ENCODE measurements around the gene CDKAL1.

Gene CDKAL1

GRCh38 chr6:21173678-21174077 is 639.4 kb downstream of the CDKAL1 start:
- H3K4me2 ChIP-seq (ENCODE audit: low read length), result no peak overlapping the region
- H3K4me3 ChIP-seq (ENCODE audit: low read length), result no peak overlapping the region
- H3K27me3 ChIP-seq (ENCODE audit: low read depth, low read length), result no peaks in the 10 kb centered on the region
- H4K20me1 ChIP-seq (ENCODE audit: insufficient read depth, low read length), result no peaks in the 10 kb centered on the region
- H3K9ac ChIP-seq (ENCODE audit: low read length), result no peak overlapping the region
- TF ChIP-seq CTCF (IDR thresholded peaks at IDR 0.05; ENCODE audit: low read depth, low read length) (no peak), EZH2phosphoT487 (IDR thresholded peaks at IDR 0.05; ENCODE audit: low read depth) (no peak)
- no peaks in the 10 kb centered on the region for H3K36me3 ChIP-seq (replicated peaks; ENCODE audit: low read depth, low read length)
- H3K27ac ChIP-seq (ENCODE audit: low read length), result no peak overlapping the region
- peaks cover 4% of the 10 kb centered on the region; the same call in 1 of the 2 replicates for H3K4me1 ChIP-seq (ENCODE audit: low read length)
- H3K79me2 ChIP-seq (ENCODE audit: low read length), result no peaks in the 10 kb centered on the region
- no peak overlapping the region for H2AFZ ChIP-seq (ENCODE audit: low read depth, low read length)
- H3K9me3 ChIP-seq (ENCODE audit: insufficient read depth, low read length), result no peaks in the 10 kb centered on the region

- H3K9me3 ChIP-seq (ENCODE audit: insufficient read depth, low read length), result peaks cover 4% of the 10 kb centered on the region; the same call in 1 of the 2 replicates
- no peak for TF ChIP-seq EZH2phosphoT487 (IDR thresholded peaks at IDR 0.05; ENCODE audit: low read depth)
- TF ChIP-seq CTCF (IDR thresholded peaks at IDR 0.05; ENCODE audit: low read depth, low read length), result no peak
- H3K4me2 ChIP-seq (ENCODE audit: low read length), result no peak overlapping the region
- peaks cover 28% of the 10 kb centered on the region for H3K4me1 ChIP-seq (ENCODE audit: low read length)
- no peaks in the 10 kb centered on the region for H3K79me2 ChIP-seq (ENCODE audit: low read length)
- H3K27ac ChIP-seq (ENCODE audit: low read length), result no peak overlapping the region
- H4K20me1 ChIP-seq (ENCODE audit: insufficient read depth, low read length), result no peaks in the 10 kb centered on the region
- no peak overlapping the region for H3K9ac ChIP-seq (ENCODE audit: low read length)
- no peak overlapping the region for H2AFZ ChIP-seq (ENCODE audit: low read depth, low read length)
- H3K36me3 ChIP-seq (replicated peaks; ENCODE audit: low read depth, low read length), result peaks cover 5% of the 10 kb centered on the region
- no peak overlapping the region for H3K4me3 ChIP-seq (ENCODE audit: low read length)
- no peaks in the 10 kb centered on the region for H3K27me3 ChIP-seq (ENCODE audit: low read depth, low read length)
Observed at GRCh38 chr6:21176197-21176596, 641.9 kb downstream of the CDKAL1 start.

- Histone ChIP-seq H4K20me1 (ENCODE audit: insufficient read depth, low read length) (no peaks in the 10 kb centered on the region), H3K27me3 (ENCODE audit: low read depth, low read length) (no peaks in the 10 kb centered on the region), H2AFZ (ENCODE audit: low read depth, low read length) (no peak overlapping the region), H3K4me3 (ENCODE audit: low read length) (no peak overlapping the region), H3K4me2 (ENCODE audit: low read length) (peak overlapping the region; percentile 52), H3K9ac (ENCODE audit: low read length) (peak overlapping the region; percentile 45), H3K27ac (ENCODE audit: low read length) (peak overlapping the region; percentile 91), H3K36me3 (replicated peaks; ENCODE audit: low read depth, low read length) (peaks cover 7% of the 10 kb centered on the region), H3K79me2 (ENCODE audit: low read length) (no peaks in the 10 kb centered on the region), H3K9me3 (ENCODE audit: insufficient read depth, low read length) (peaks cover 6% of the 10 kb centered on the region; the same call in 1 of the 2 replicates), H3K4me1 (ENCODE audit: low read length) (peaks cover 40% of the 10 kb centered on the region)
- no peak for TF ChIP-seq CTCF (IDR thresholded peaks at IDR 0.05; ENCODE audit: low read depth, low read length)
- TF ChIP-seq EZH2phosphoT487 (IDR thresholded peaks at IDR 0.05; ENCODE audit: low read depth), result no peak
Observed at GRCh38 chr6:21180155-21180554, 645.9 kb downstream of the CDKAL1 start.

GRCh38 chr6:21180800-21181337 is 646.6 kb downstream of the CDKAL1 start:
- peak overlapping the region; percentile 91 for H3K27ac ChIP-seq (ENCODE audit: low read length)
- H3K9ac ChIP-seq (ENCODE audit: low read length), result no peak overlapping the region
- no peak for TF ChIP-seq CTCF (IDR thresholded peaks at IDR 0.05; ENCODE audit: low read depth, low read length)
- no peak for TF ChIP-seq EZH2phosphoT487 (IDR thresholded peaks at IDR 0.05; ENCODE audit: low read depth)
- H3K36me3 ChIP-seq (replicated peaks; ENCODE audit: low read depth, low read length), result peaks cover 7% of the 10 kb centered on the region
- no peaks in the 10 kb centered on the region for H3K27me3 ChIP-seq (ENCODE audit: low read depth, low read length)
- no peaks in the 10 kb centered on the region for H3K79me2 ChIP-seq (ENCODE audit: low read length)
- H3K9me3 ChIP-seq (ENCODE audit: insufficient read depth, low read length), result peaks cover 6% of the 10 kb centered on the region; the same call in 1 of the 2 replicates
- no peaks in the 10 kb centered on the region for H4K20me1 ChIP-seq (ENCODE audit: insufficient read depth, low read length)
- peaks cover 40% of the 10 kb centered on the region for H3K4me1 ChIP-seq (ENCODE audit: low read length)
- no peak overlapping the region for H3K4me3 ChIP-seq (ENCODE audit: low read length)
- peak overlapping the region; percentile 20; the same call in 1 of the 2 replicates for H3K4me2 ChIP-seq (ENCODE audit: low read length)
- no peak overlapping the region for H2AFZ ChIP-seq (ENCODE audit: low read depth, low read length)
